Astrocyte (in vitro differentiated cells and primary cell): ENCODE results near the gene BTN3A1.

Experiments used
- CTCF ChIP-seq: IDR thresholded peaks from 2 replicates; pipeline ENCODE4 v1.5.1; 2011; ENCODE audit warnings: low read depth, mild to moderate bottlenecking, inconsistent platforms, low read length, moderate library complexity; ENCODE audit not compliant: insufficient read depth
- EZH2 ChIP-seq: IDR thresholded peaks from 2 replicates; pipeline ENCODE4 v1.6.1; 2012; ENCODE audit warnings: mild to moderate bottlenecking, low read length, inconsistent platforms; ENCODE audit not compliant: insufficient read depth

GRCh38 chr6:26421259-26422144, 19.4 kb downstream of the BTN3A1 start:
- TF ChIP-seq CTCF (no peak), EZH2 (no peak)
